A549 (cell line): Measurements from ENCODE around the gene FSCN2. TPM values are rescaled to one million over a fixed set of nuclear protein-coding genes. Genes with fewer than 3 reads are reported as not detected.

Experiments
- ATAC-seq, 2 experiments: fragments of 200-7000 bp in 1 of 2; fragments of >200 bp in 1 of 2; cut with Nextera tagmentation in 1 of 2; cut with Tn5 transposase in 1 of 2; 3 replicates each; pipeline versions ENCODE4 v1.8.0 to v1.9.1; 2018 to 2020; ENCODE audit warnings: mild to moderate bottlenecking in 1 of 2, moderate library complexity in 1 of 2
- CTCF ChIA-PET: fragments of 300-600 bp; sonication (Branson Sonifier 250); formaldehyde crosslinking; extraction: SDS; loops from one replicate; lab custom pipeline; 2021; ENCODE audit warnings: antibody characterized with exemption, inconsistent platforms; lab: Yijun Ruan, JAX
- POLR2A ChIA-PET: fragments of 350-600 bp; formaldehyde crosslinking; extraction: SDS; loops from one replicate; lab custom pipeline; 2021; ENCODE audit warnings: antibody characterized with exemption, inconsistent platforms; lab: Yijun Ruan, JAX
- DNase-seq, 2 experiments: peaks; one replicate each; pipeline versions ENCODE4 v3.0.0 to v3.0.0-alpha.2; 2011 to 2016; ENCODE audit warnings: low read depth in 1 of 2, low spot score in 1 of 2
- FAIRE-seq: peaks from 2 replicates; lab custom pipeline; 2011; peaks lifted over from hg19 to GRCh38; lab: Jason Lieb, UNC
- H3K27ac ChIP-seq, 2 experiments: fragments of >200 bp; sonication (Bioruptor Twin); formaldehyde crosslinking; 3 replicates each; pipeline ENCODE4 v1.5.1; 2016 to 2017
- H3K4me1 ChIP-seq: fragments of >200 bp; sonication (Bioruptor Twin); formaldehyde crosslinking; 3 replicates; pipeline ENCODE4 v1.6.1; 2016
- H3K4me2 ChIP-seq: fragments of >200 bp; sonication (Bioruptor Twin); formaldehyde crosslinking; 3 replicates; pipeline ENCODE4 v1.6.1; 2016
- H3K4me3 ChIP-seq: fragments of >200 bp; sonication (Bioruptor Twin); formaldehyde crosslinking; 3 replicates; pipeline ENCODE4 v1.5.1; 2016
- H3K9me3 ChIP-seq: fragments of >200 bp; sonication (Bioruptor Twin); formaldehyde crosslinking; 3 replicates; pipeline ENCODE4 v1.6.1; 2016
- CHD2 ChIP-seq: fragments of 150-350 bp; IDR thresholded peaks from 2 replicates; pipeline ENCODE4 v1.6.1; 2014; ENCODE audit warnings: low read length; ENCODE audit not compliant: partially characterized antibody
- E2F6 ChIP-seq: IDR thresholded peaks from 2 replicates; pipeline ENCODE4 v1.6.1; 2012; ENCODE audit warnings: low read depth, borderline replicate concordance
- EHMT2 ChIP-seq: fragments of 200-600 bp; sonication (generic); IDR thresholded peaks from 2 replicates; pipeline ENCODE4 v1.6.1; 2016; ENCODE audit warnings: antibody characterized with exemption, low read depth, mild to moderate bottlenecking, moderate library complexity
- FOSB ChIP-seq: fragments of 250-450 bp; sonication (Bioruptor Pico); IDR thresholded peaks from 2 replicates; pipeline ENCODE4 v1.5.0; 2020; ENCODE audit warnings: mild to moderate bottlenecking, moderate library complexity
- HDAC2 ChIP-seq: fragments of 200-600 bp; sonication (generic); IDR thresholded peaks from 2 replicates; pipeline ENCODE4 v1.6.1; 2016
- HEYL ChIP-seq: fragments of 250-450 bp; sonication (Bioruptor Pico); IDR thresholded peaks from 2 replicates; pipeline ENCODE4 v1.8.0; 2021; ENCODE audit warnings: mild to moderate bottlenecking, moderate library complexity
- HMGXB4 ChIP-seq: fragments of 250-450 bp; sonication (Bioruptor Pico); IDR thresholded peaks from 2 replicates; pipeline ENCODE4 v1.5.0; 2021; ENCODE audit warnings: mild to moderate bottlenecking, moderate library complexity, borderline replicate concordance
- HOXB13 ChIP-seq: fragments of 250-450 bp; sonication (Bioruptor Pico); IDR thresholded peaks from 2 replicates; pipeline ENCODE4 v1.5.0; 2020; ENCODE audit warnings: low read depth, mild to moderate bottlenecking, moderate library complexity
- HOXB5 ChIP-seq: fragments of 250-450 bp; sonication (Bioruptor Pico); IDR thresholded peaks from 2 replicates; pipeline ENCODE4 v1.5.0; 2020; ENCODE audit warnings: mild to moderate bottlenecking, moderate library complexity
- PBX3 ChIP-seq: IDR thresholded peaks from 2 replicates; pipeline ENCODE4 v1.6.1; 2012
- POLR2A ChIP-seq: IDR thresholded peaks from 2 replicates; pipeline ENCODE4 v1.6.1; 2012; ENCODE audit warnings: mild to moderate bottlenecking, low read length
- POLR2AphosphoS2 ChIP-seq: conservative IDR thresholded peaks from 2 replicates; pipeline ENCODE4 v1.6.1; 2012; ENCODE audit warnings: low read length, improper control_type of control experiment, inconsistent platforms
- RNF2 ChIP-seq: fragments of 200-600 bp; sonication (generic); IDR thresholded peaks from 2 replicates; pipeline ENCODE4 v1.6.1; 2016; ENCODE audit warnings: low read depth, mild to moderate bottlenecking, antibody characterized with exemption, moderate library complexity, borderline replicate concordance
- SREBF2 ChIP-seq: fragments of 450-650 bp; IDR thresholded peaks from 2 replicates; pipeline ENCODE4 v1.6.1; 2014; ENCODE audit warnings: mild to moderate bottlenecking, moderate library complexity
- TFCP2L1 ChIP-seq: fragments of 250-450 bp; sonication (Bioruptor Pico); IDR thresholded peaks from 2 replicates; pipeline ENCODE4 v1.5.0; 2021; ENCODE audit warnings: mild to moderate bottlenecking
- WGBS: methylation state at CpG from one replicate; pipeline ENCODE4 v1.1.6; 2017; ENCODE audit errors: missing lambda C conversion rate; 5-methylcytosine and 5-hydroxymethylcytosine counted together
- polyA plus RNA-seq, 4 experiments: library from polyadenylated mRNA; depleted of rRNA in 3 of 4; stranded (reverse); fragments of >200 nt; fragmentation: RNase III in 1 of 4; extraction: RNeasy Plus Mini Kit Qiagen cat#74134 plus additional on column Dnase treatment in 1 of 4; gene quantifications; 2 replicates in 3 of 4; 3 replicates in 1 of 4; pipeline ENCODE4 v1.2.3, GENCODE V29; 2011 to 2017

FSCN2 gene
- polyA plus RNA-seq, 2 of the 4 experiments (the other 2 are of a cell fraction) = 0.84 to 1.3 TPM

GRCh38 chr17:81535007-81535328, 6.8 kb downstream of the FSCN2 start:
- ATAC-seq = no peak
- TF ChIP-seq PBX3 (peak; percentile 61), HEYL (CRISPR knock-in tag) (no peak)
- Histone ChIP-seq H3K27ac (no peak overlapping the region), H3K4me2 (no peak overlapping the region), H3K4me1 (peaks cover 11% of the 10 kb centered on the region; the same call in 1 of the 3 replicates), H3K9me3 (0 out of 3 replicates have a peak, but pooled peaks cover 3% of the 10 kb centered on the region), H3K4me3 (no peak overlapping the region)
- no peak for DNase-seq
- ChIA-PET POLR2A (interaction anchor here (0.8 kb wide), 1 partner anchor 66 kb away, joined by 3 read pairs; no protein-coding TSS in a partner anchor), CTCF (interaction anchor here (0.9 to 2.9 kb wide), 3 partner anchors 9 to 392 kb away, joined by 3 to 16 read pairs (median 3); no protein-coding TSS in a partner anchor)
- no peak for FAIRE-seq
- WGBS = 73% methylated on average over 5 of the region's 5 CpGs

GRCh38 chr17:81535480-81536298, 7.5 kb downstream of the FSCN2 start:
- Histone ChIP-seq H3K27ac (no peak overlapping the region), H3K4me3 (no peak overlapping the region), H3K4me1 (peaks cover 11% of the 10 kb centered on the region; the same call in 1 of the 3 replicates), H3K4me2 (no peak overlapping the region), H3K9me3 (no peaks in the 10 kb centered on the region)
- DNase-seq (no peak), FAIRE-seq (no peak), ATAC-seq (no peak)
- ChIA-PET CTCF (interaction anchor here (0.8 to 1.7 kb wide), 6 partner anchors 9 to 66 kb away, joined by 3 to 10 read pairs (median 3); no protein-coding TSS in a partner anchor), POLR2A (no interaction called here)
- TF ChIP-seq CHD2 (no peak), PBX3 (peak; percentile 12; the same call in 1 of the 2 replicates)
- WGBS = 96% methylated on average over 13 of the region's 13 CpGs

GRCh38 chr17:81536299-81537290, 8.4 kb downstream of the FSCN2 start:
- FAIRE-seq (no peak), DNase-seq (no peak), ATAC-seq (no peak)
- WGBS = 94% methylated on average over 77 of the region's 89 CpGs
- Histone ChIP-seq H3K4me2 (no peak overlapping the region), H3K4me3 (no peak overlapping the region), H3K9me3 (no peaks in the 10 kb centered on the region), H3K4me1 (peaks cover 11% of the 10 kb centered on the region; the same call in 1 of the 3 replicates), H3K27ac (no peak overlapping the region)
- no peak for TF ChIP-seq RNF2
- TF ChIP-seq HDAC2 = no peak
- TF ChIP-seq TFCP2L1 (CRISPR knock-in tag) = no peak
- no peak for TF ChIP-seq HMGXB4 (CRISPR knock-in tag)
- TF ChIP-seq CHD2 = no peak
- no peak for TF ChIP-seq POLR2A
- TF ChIP-seq POLR2AphosphoS2 = no peak
- TF ChIP-seq FOSB (CRISPR knock-in tag) = no peak
- no peak for TF ChIP-seq SREBF2
- no peak for TF ChIP-seq HOXB13
- TF ChIP-seq EHMT2 = no peak
- TF ChIP-seq E2F6 = no peak
- no peak for TF ChIP-seq HOXB5 (CRISPR knock-in tag)
- ChIA-PET CTCF (interaction anchor here (0.8 to 6.4 kb wide), 10 partner anchors 8 to 65 kb away, joined by 3 to 29 read pairs (median 5); partner anchors contain the start of gene FAAP100), POLR2A (no interaction called here)
